GM19324 (cell line): ENCODE data around the gene ANK2.

Experiments
- ATAC-seq: cut with Tn5 transposase; IDR thresholded peaks from one replicate; pipeline ENCODE4 v1.9.1; 2021; ENCODE audit warnings: mild to moderate bottlenecking, moderate library complexity; ENCODE audit not compliant: unreplicated experiment, low FRiP score

ANK2 gene

GRCh38 chr4:113145519-113146291, 96.3 kb downstream of the ANK2 start:
- ATAC-seq, result no peak

GRCh38 chr4:113146876-113147358, 97.5 kb downstream of the ANK2 start:
- peak; percentile 88 for ATAC-seq

GRCh38 chr4:113147498-113148111, 98.2 kb downstream of the ANK2 start:
- no peak for ATAC-seq

GRCh38 chr4:113148925-113149324, 99.5 kb downstream of the ANK2 start:
- no peak for ATAC-seq

GRCh38 chr4:113153529-113154101, 104.2 kb downstream of the ANK2 start:
- no peak for ATAC-seq

- ATAC-seq, result no peak
These were observed 104.8 kb downstream of the ANK2 start for GRCh38 chr4:113154281-113154680.

GRCh38 chr4:113157086-113157857, 107.8 kb downstream of the ANK2 start:
- no peak for ATAC-seq

GRCh38 chr4:113159942-113160545, 110.6 kb downstream of the ANK2 start:
- ATAC-seq, result no peak

GRCh38 chr4:113160548-113160947, 111.1 kb downstream of the ANK2 start:
- ATAC-seq, result no peak

GRCh38 chr4:113162089-113162488, 112.6 kb downstream of the ANK2 start:
- no peak for ATAC-seq

- no peak for ATAC-seq
These were observed 119.9 kb downstream of the ANK2 start for GRCh38 chr4:113169368-113169767.

- no peak for ATAC-seq
These were observed 120.8 kb downstream of the ANK2 start for GRCh38 chr4:113170115-113170804.

- ATAC-seq, result no peak
These were observed 121.5 kb downstream of the ANK2 start for GRCh38 chr4:113170805-113171468.

- no peak for ATAC-seq
These were observed 123.8 kb downstream of the ANK2 start for GRCh38 chr4:113173126-113173792.

GRCh38 chr4:113173793-113174264, 124.4 kb downstream of the ANK2 start:
- no peak for ATAC-seq

GRCh38 chr4:113179091-113179490, 129.6 kb downstream of the ANK2 start:
- ATAC-seq, result no peak

- ATAC-seq, result no peak
These were observed 130.5 kb downstream of the ANK2 start for GRCh38 chr4:113179996-113180395.

GRCh38 chr4:113181289-113182007, 132.0 kb downstream of the ANK2 start:
- no peak for ATAC-seq
